SK-N-SH (cell line): ENCODE results near the gene ASCL2. TPM values are rescaled to one million over a fixed set of nuclear protein-coding genes. Genes with fewer than 3 reads are reported as not detected.

Experiments used
- CTCF ChIA-PET: fragments of 300-600, 350-600 bp; formaldehyde crosslinking; extraction: SDS; loops from one replicate; lab custom pipeline; 2021; lab: Yijun Ruan, JAX
- POLR2A ChIA-PET: fragments of 350-600 bp; sonication (Branson Sonifier 250); formaldehyde crosslinking; extraction: SDS; loops from one replicate; lab custom pipeline; 2020; ENCODE audit warnings: antibody characterized with exemption, inconsistent platforms; lab: Yijun Ruan, JAX
- DNase-seq: peaks from one replicate; pipeline ENCODE4 v3.0.0; 2012
- H2AFZ ChIP-seq: fragments of 200-600 bp; sonication (generic); 2 replicates; pipeline ENCODE4 v1.8.1; 2016; ENCODE audit warnings: antibody characterized with exemption, mild to moderate bottlenecking, low read depth
- H3F3A ChIP-seq: fragments of 200-600 bp; sonication (generic); replicated peaks from 2 replicates; pipeline ENCODE3; 2016; ENCODE audit warnings: antibody characterized with exemption, mild to moderate bottlenecking; ENCODE audit not compliant: insufficient read depth
- H3K27ac ChIP-seq, 2 experiments: fragments of 200-500 bp in 1 of 2; fragments of 200-600 bp in 1 of 2; sonication (Bioruptor generic) in 1 of 2; sonication (generic), shearing (Covaris generic) in 1 of 2; 2 replicates each; pipeline versions ENCODE4 v1.5.1 to v1.6.1; 2014 to 2016; ENCODE audit warnings: low read depth in 2 of 2, inconsistent platforms in 1 of 2, low read length in 1 of 2, mild to moderate bottlenecking in 1 of 2, mixed read lengths in 1 of 2
- H3K27me3 ChIP-seq: fragments of 200-600 bp; sonication (generic), shearing (Covaris generic); 2 replicates; pipeline ENCODE4 v1.6.1; 2016; ENCODE audit warnings: mixed run types; ENCODE audit not compliant: insufficient read depth
- H3K36me3 ChIP-seq, 2 experiments: fragments of 200-500 bp in 1 of 2; fragments of 200-600 bp in 1 of 2; sonication (Bioruptor generic) in 1 of 2; sonication (generic) in 1 of 2; replicated peaks in 1 of 2; 2 replicates each; pipeline versions ENCODE3 to v1.5.1; 2014 to 2016; ENCODE audit warnings: low read length in 1 of 2, mild to moderate bottlenecking in 1 of 2; ENCODE audit not compliant: insufficient read depth in 2 of 2, control insufficient read depth in 1 of 2
- H3K4me1 ChIP-seq, 2 experiments: fragments of 200-500 bp in 1 of 2; fragments of 200-600 bp in 1 of 2; sonication (Bioruptor generic) in 1 of 2; sonication (generic), shearing (Covaris generic) in 1 of 2; 2 replicates each; pipeline versions ENCODE4 v1.5.1 to v1.6.1; 2014 to 2016; ENCODE audit warnings: low read depth in 1 of 2, low read length in 1 of 2, mixed run types in 1 of 2; ENCODE audit not compliant: insufficient read depth in 2 of 2, control insufficient read depth in 1 of 2
- H3K4me2 ChIP-seq: fragments of 200-600 bp; sonication (generic), shearing (Covaris generic); 2 replicates; pipeline ENCODE4 v1.6.1; 2017; ENCODE audit warnings: mixed run types
- H3K4me3 ChIP-seq, 2 experiments: fragments of 200-500 bp in 1 of 2; fragments of 200-600 bp in 1 of 2; sonication (Bioruptor generic) in 1 of 2; sonication (generic), shearing (Covaris generic) in 1 of 2; 2 replicates each; pipeline versions ENCODE4 v1.5.1 to v1.8.1; 2014 to 2016; ENCODE audit warnings: low read depth in 2 of 2, inconsistent platforms in 1 of 2, low read length in 1 of 2, mild to moderate bottlenecking in 1 of 2, mixed read lengths in 1 of 2, moderate library complexity in 1 of 2
- H3K79me2 ChIP-seq: fragments of 200-600 bp; sonication (generic); 2 replicates; pipeline ENCODE4 v1.8.1; 2017; ENCODE audit warnings: mild to moderate bottlenecking; ENCODE audit not compliant: insufficient read depth
- H3K9ac ChIP-seq: fragments of 200-600 bp; sonication (generic); 2 replicates; pipeline ENCODE4 v1.6.1; 2017; ENCODE audit warnings: mixed run types
- H3K9me2 ChIP-seq: fragments of 200-600 bp; sonication (generic); 2 replicates; pipeline ENCODE4 v1.6.1; 2017; ENCODE audit warnings: mixed run types
- H3K9me3 ChIP-seq: fragments of 200-600 bp; sonication (generic); 2 replicates; pipeline ENCODE4 v1.6.1; 2017; ENCODE audit warnings: mixed run types, mild to moderate bottlenecking, moderate library complexity
- H4K20me1 ChIP-seq: fragments of 200-600 bp; sonication (generic); 2 replicates; pipeline ENCODE4 v1.6.1; 2017; ENCODE audit warnings: mild to moderate bottlenecking, mixed run types; ENCODE audit not compliant: insufficient read depth
- ELF1 ChIP-seq: IDR thresholded peaks from 2 replicates; pipeline ENCODE4 v1.4.0; 2012
- EZH2phosphoT487 ChIP-seq: fragments of 200-600 bp; sonication (generic); IDR thresholded peaks from 2 replicates; pipeline ENCODE4 v1.6.1; 2017; ENCODE audit warnings: low read depth, mixed run types, mild to moderate bottlenecking, antibody characterized with exemption, moderate library complexity, borderline replicate concordance
- FOSL2 ChIP-seq: IDR thresholded peaks from 2 replicates; pipeline ENCODE4 v1.4.0; 2012; ENCODE audit warnings: low read depth, mild to moderate bottlenecking, moderate library complexity, borderline replicate concordance
- JUND ChIP-seq: IDR thresholded peaks from 2 replicates; pipeline ENCODE4 v1.4.0; 2012
- NFIC ChIP-seq: IDR thresholded peaks from 2 replicates; pipeline ENCODE4 v1.4.0; 2012; ENCODE audit warnings: borderline replicate concordance
- NRF1 ChIP-seq: IDR thresholded peaks from 2 replicates; pipeline ENCODE4 v1.6.1; 2012; ENCODE audit warnings: low read depth, mild to moderate bottlenecking, low read length
- PBX3 ChIP-seq: IDR thresholded peaks from 2 replicates; pipeline ENCODE4; 2012
- POLR2AphosphoS5 ChIP-seq: IDR thresholded peaks from 2 replicates; pipeline ENCODE4 v1.6.1; 2012; ENCODE audit warnings: low read depth, low read length
- RAD21 ChIP-seq: IDR thresholded peaks from 2 replicates; pipeline ENCODE4 v1.6.1; 2012; ENCODE audit warnings: mild to moderate bottlenecking, low read length
- RCOR1 ChIP-seq: fragments of 150-350 bp; IDR thresholded peaks from 2 replicates; pipeline ENCODE4 v1.6.1; 2017; ENCODE audit warnings: antibody characterized with exemption, low read length
- RXRA ChIP-seq: IDR thresholded peaks from 2 replicates; pipeline ENCODE4 v1.4.0; 2012; ENCODE audit warnings: low read depth, mild to moderate bottlenecking, borderline replicate concordance
- TAF1 ChIP-seq: IDR thresholded peaks from 2 replicates; pipeline ENCODE4 v1.6.1; 2012; ENCODE audit warnings: low read depth, mild to moderate bottlenecking, low read length, moderate library complexity, borderline replicate concordance
- TCF12 ChIP-seq: IDR thresholded peaks from 2 replicates; pipeline ENCODE4 v1.4.0; 2012
- TEAD4 ChIP-seq: IDR thresholded peaks from 2 replicates; pipeline ENCODE4 v1.4.0; 2012; ENCODE audit warnings: mild to moderate bottlenecking, borderline replicate concordance; ENCODE audit not compliant: insufficient read depth
- WGBS: methylation state at CpG from one replicate; pipeline ENCODE4 v1.1.6; 2017; ENCODE audit warnings: low lambda C conversion rate; 5-methylcytosine and 5-hydroxymethylcytosine counted together
- polyA plus RNA-seq, 3 experiments: library from polyadenylated mRNA; depleted of rRNA; stranded (reverse); fragments of >200 nt; gene quantifications; 2 replicates each; pipeline ENCODE4 v1.2.3, GENCODE V29; 2012

ASCL2 gene
- polyA plus RNA-seq, 1 of the 3 experiments (the other 2 are of a cell fraction) = not detected

- Histone ChIP-seq H3K9me3 (no peaks in the 10 kb centered on the region), H3K9me2 (no peaks in the 10 kb centered on the region), H3K4me3 (no peak overlapping the region), H2AFZ (no peak overlapping the region), H3F3A (no peaks in the 10 kb centered on the region), H3K9ac (no peak overlapping the region), H3K4me1 (no peaks in the 10 kb centered on the region), H3K4me2 (no peak overlapping the region), H3K27me3 (no peaks in the 10 kb centered on the region), H3K36me3 (no peaks in the 10 kb centered on the region), H3K27ac (no peak overlapping the region), H4K20me1 (no peaks in the 10 kb centered on the region), H3K79me2 (no peaks in the 10 kb centered on the region)
- ChIA-PET CTCF (interaction anchor here (1.0 kb wide), 1 partner anchor 41 kb away, joined by 3 read pairs; no protein-coding TSS in a partner anchor), POLR2A (no interaction called here)
- no peak for DNase-seq
- WGBS = 18% methylated on average over 7 of the region's 10 CpGs
- TF ChIP-seq RCOR1 (no peak), NFIC (no peak), TEAD4 (no peak), POLR2AphosphoS5 (no peak), ELF1 (no peak), RXRA (no peak), FOSL2 (no peak), TAF1 (no peak), TCF12 (no peak), EZH2phosphoT487 (no peak), PBX3 (no peak)
Observed at GRCh38 chr11:2234963-2235362, 35.4 kb downstream of the ASCL2 start.

DNA sequence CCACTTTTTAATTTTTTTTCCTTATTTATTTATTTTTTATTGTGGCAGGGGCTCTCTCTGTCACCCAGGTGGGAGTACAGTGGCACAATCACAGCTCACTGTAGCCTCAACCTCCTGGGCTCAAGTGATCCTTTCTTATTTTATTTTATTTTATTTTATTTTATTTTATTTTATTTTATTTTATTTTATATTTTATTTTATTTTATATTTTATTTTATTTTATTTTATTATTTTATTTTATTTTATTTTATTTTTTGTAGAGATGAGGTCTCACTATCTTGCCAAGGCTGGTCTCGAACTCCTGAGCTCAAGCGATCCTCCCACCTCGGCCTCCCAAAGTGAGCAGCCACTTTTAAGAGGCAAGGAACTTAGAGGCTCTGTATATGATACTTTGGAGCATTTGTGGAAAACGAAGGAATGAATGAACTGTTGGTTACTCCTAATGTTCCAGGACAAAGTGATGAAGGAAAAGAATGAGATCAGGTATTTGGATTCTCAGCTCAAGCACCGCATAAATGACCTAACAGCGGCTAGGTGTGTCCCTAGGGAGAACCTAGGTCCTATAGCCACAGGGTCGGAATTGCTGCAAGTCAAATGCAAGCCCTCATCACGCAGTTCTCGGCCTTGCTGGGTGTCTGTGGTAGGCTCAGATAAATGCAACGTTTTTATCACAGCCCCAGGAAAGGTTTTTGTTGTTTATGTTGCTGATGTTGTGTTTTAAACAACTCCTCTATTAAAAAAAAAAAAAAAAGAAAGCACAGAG lies 36.5 kb downstream of the ASCL2 start:
- no peaks in the 10 kb centered on the region for H3K36me3 ChIP-seq
- H3K27ac ChIP-seq = no peak overlapping the region
- H3K9me2 ChIP-seq = no peaks in the 10 kb centered on the region
- H2AFZ ChIP-seq = no peak overlapping the region
- TF ChIP-seq RAD21 (no peak), JUND (no peak), NRF1 (no peak)
- ChIA-PET CTCF (interaction anchor here (0.6 kb wide), 1 partner anchor 298 kb away, joined by 3 read pairs; no protein-coding TSS in a partner anchor), POLR2A (no interaction called here)
- no peaks in the 10 kb centered on the region for H3F3A ChIP-seq
- 33% methylated on average over 10 of the region's 10 CpGs for WGBS
- DNase-seq = no peak
- no peaks in the 10 kb centered on the region for H3K4me1 ChIP-seq
- no peaks in the 10 kb centered on the region for H4K20me1 ChIP-seq
- H3K79me2 ChIP-seq = no peaks in the 10 kb centered on the region
- no peak overlapping the region for H3K4me2 ChIP-seq
- H3K9ac ChIP-seq = no peak overlapping the region
- H3K4me3 ChIP-seq = no peak overlapping the region
- H3K9me3 ChIP-seq = no peaks in the 10 kb centered on the region
- no peaks in the 10 kb centered on the region for H3K27me3 ChIP-seq
